Astrocyte (in vitro differentiated cells and primary cell): ENCODE measurements around the gene SLC2A3. TPM values are rescaled to one million over a fixed set of nuclear protein-coding genes. Genes with fewer than 3 reads are reported as not detected.
"Not testable (repeated sequence)": the region's sequence is repeated elsewhere in the genome, so short reads cannot be mapped to it uniquely, and the experiment has no call there.

Experiments
- DNase-seq: peaks from one replicate; pipeline ENCODE4 v3.0.0-alpha.2; 2010; ENCODE audit warnings: low read depth
- FAIRE-seq: peaks from 2 replicates; lab custom pipeline; 2011; peaks lifted over from hg19 to GRCh38; lab: Jason Lieb, UNC
- H2AFZ ChIP-seq: 2 replicates; pipeline ENCODE4 v1.6.0; 2012; ENCODE audit warnings: low read depth, low read length, inconsistent platforms
- H3K27ac ChIP-seq: 2 replicates; pipeline ENCODE4 v1.5.1; 2011; ENCODE audit warnings: low read depth, low read length, inconsistent platforms
- H3K27me3 ChIP-seq: 2 replicates; pipeline ENCODE4 v1.6.0; 2011; ENCODE audit warnings: low read length, inconsistent platforms; ENCODE audit not compliant: insufficient read depth
- H3K36me3 ChIP-seq: 2 replicates; pipeline ENCODE4 v1.5.1; 2011; ENCODE audit warnings: low read length, inconsistent platforms; ENCODE audit not compliant: insufficient read depth
- H3K4me1 ChIP-seq: 2 replicates; pipeline ENCODE4 v1.5.1; 2011; ENCODE audit warnings: low read length, inconsistent platforms; ENCODE audit not compliant: insufficient read depth
- H3K4me2 ChIP-seq: 2 replicates; pipeline ENCODE4 v1.6.0; 2012; ENCODE audit warnings: low read length, inconsistent platforms
- H3K4me3 ChIP-seq: 2 replicates; pipeline ENCODE4 v1.5.1; 2011; ENCODE audit warnings: low read depth, mild to moderate bottlenecking, low read length, inconsistent platforms; ENCODE audit not compliant: insufficient read depth
- H3K79me2 ChIP-seq: 2 replicates; pipeline ENCODE4 v1.6.0; 2012; ENCODE audit warnings: mild to moderate bottlenecking, low read length, inconsistent platforms; ENCODE audit not compliant: insufficient read depth
- H3K9ac ChIP-seq: 2 replicates; pipeline ENCODE4 v1.6.0; 2012; ENCODE audit warnings: mild to moderate bottlenecking, low read length, inconsistent platforms
- H3K9me3 ChIP-seq: 2 replicates; pipeline ENCODE4 v1.5.1; 2012; ENCODE audit warnings: low read depth, mild to moderate bottlenecking, low read length, inconsistent platforms; ENCODE audit not compliant: insufficient read depth
- H4K20me1 ChIP-seq: 2 replicates; pipeline ENCODE4 v1.6.0; 2012; ENCODE audit warnings: low read length, inconsistent platforms; ENCODE audit not compliant: insufficient read depth
- H3K27ac Mint-ChIP-seq: one replicate; pipeline ENCODE4 v1.8.0; 2021; ENCODE audit warnings: mild to moderate bottlenecking, mixed read lengths; ENCODE audit not compliant: unreplicated experiment
- H3K27me3 Mint-ChIP-seq: one replicate; pipeline ENCODE4 v1.8.0; 2021; ENCODE audit warnings: low read depth, mixed read lengths; ENCODE audit not compliant: unreplicated experiment
- H3K36me3 Mint-ChIP-seq: one replicate; pipeline ENCODE4 v1.8.0; 2021; ENCODE audit warnings: low read depth, mixed read lengths; ENCODE audit not compliant: unreplicated experiment
- H3K4me1 Mint-ChIP-seq: one replicate; pipeline ENCODE4 v1.8.0; 2021; ENCODE audit warnings: low read depth, mixed read lengths; ENCODE audit not compliant: unreplicated experiment
- H3K4me3 Mint-ChIP-seq: one replicate; pipeline ENCODE4 v1.8.0; 2021; ENCODE audit warnings: mild to moderate bottlenecking, moderate library complexity, mixed read lengths; ENCODE audit not compliant: unreplicated experiment
- H3K9me3 Mint-ChIP-seq: one replicate; pipeline ENCODE4 v1.8.0; 2021; ENCODE audit warnings: mild to moderate bottlenecking, mixed read lengths; ENCODE audit not compliant: unreplicated experiment
- CTCF ChIP-seq: IDR thresholded peaks from 2 replicates; pipeline ENCODE4 v1.5.1; 2011; ENCODE audit warnings: low read depth, mild to moderate bottlenecking, inconsistent platforms, low read length, moderate library complexity; ENCODE audit not compliant: insufficient read depth
- EZH2 ChIP-seq: IDR thresholded peaks from 2 replicates; pipeline ENCODE4 v1.6.1; 2012; ENCODE audit warnings: mild to moderate bottlenecking, low read length, inconsistent platforms; ENCODE audit not compliant: insufficient read depth
- total RNA-seq: library from RNA; stranded (reverse); gene quantifications from 2 replicates; pipeline ENCODE4 v1.2.1, GENCODE V29; 2021

Gene SLC2A3
- total RNA-seq, 1 donor from 2014 or later = 389 TPM

- H4K20me1 ChIP-seq = no peaks in the 10 kb centered on the region
- Mint-ChIP-seq H3K9me3 (no peaks in the 10 kb centered on the region), H3K4me1 (peaks cover 9% of the 10 kb centered on the region), H3K36me3 (peaks cover 1% of the 10 kb centered on the region), H3K27me3 (no peaks in the 10 kb centered on the region), H3K27ac (peak overlapping the region; percentile 93), H3K4me3 (peak overlapping the region; percentile 79)
- peak overlapping the region; percentile 66 for H3K4me3 ChIP-seq
- H2AFZ ChIP-seq = peak overlapping the region; percentile 57
- no peaks in the 10 kb centered on the region for H3K9me3 ChIP-seq
- peak overlapping the region; percentile 74 for H3K9ac ChIP-seq
- no peak for FAIRE-seq
- H3K36me3 ChIP-seq = no peaks in the 10 kb centered on the region
- TF ChIP-seq CTCF = no peak
- no peak for TF ChIP-seq EZH2
- H3K4me2 ChIP-seq = peak overlapping the region; percentile 83
- no peaks in the 10 kb centered on the region for H3K27me3 ChIP-seq
- peak; percentile 84 for DNase-seq
- H3K27ac ChIP-seq = peak overlapping the region; percentile 75
- peaks cover 9% of the 10 kb centered on the region for H3K4me1 ChIP-seq
- H3K79me2 ChIP-seq = no peaks in the 10 kb centered on the region
Observed at GRCh38 chr12:7970475-7971252, 34.7 kb upstream of the SLC2A3 start.

GRCh38 chr12:7966563-7966962 lies 30.6 kb upstream of the SLC2A3 start:
- H3K36me3 ChIP-seq = no peaks in the 10 kb centered on the region
- H3K27me3 Mint-ChIP-seq = no peaks in the 10 kb centered on the region
- H3K27ac Mint-ChIP-seq = peak overlapping the region; percentile 41
- no peaks in the 10 kb centered on the region for H3K9me3 ChIP-seq
- H3K4me1 ChIP-seq = peaks cover 9% of the 10 kb centered on the region
- TF ChIP-seq CTCF (no peak), EZH2 (no peak)
- FAIRE-seq = no peak
- H3K4me3 Mint-ChIP-seq = no peak overlapping the region
- DNase-seq = peak; percentile 6
- H3K4me1 Mint-ChIP-seq = peaks cover 12% of the 10 kb centered on the region
- H3K27ac ChIP-seq = no peak overlapping the region
- H3K9ac ChIP-seq = no peak overlapping the region
- no peak overlapping the region for H3K4me3 ChIP-seq
- H3K9me3 Mint-ChIP-seq = no peaks in the 10 kb centered on the region
- H3K36me3 Mint-ChIP-seq = peaks cover 1% of the 10 kb centered on the region
- H3K27me3 ChIP-seq = no peaks in the 10 kb centered on the region
- no peaks in the 10 kb centered on the region for H4K20me1 ChIP-seq
- no peak overlapping the region for H3K4me2 ChIP-seq
- H2AFZ ChIP-seq = no peak overlapping the region
- no peaks in the 10 kb centered on the region for H3K79me2 ChIP-seq

GRCh38 chr12:7964669-7965068 lies 28.7 kb upstream of the SLC2A3 start:
- not testable (repeated sequence) for H3K27me3 Mint-ChIP-seq, H3K79me2 ChIP-seq, H3K27ac ChIP-seq, FAIRE-seq, H3K9ac ChIP-seq, H3K36me3 ChIP-seq, H4K20me1 ChIP-seq, H3K4me3 Mint-ChIP-seq, H3K4me3 ChIP-seq, H3K4me1 ChIP-seq, DNase-seq, H3K4me1 Mint-ChIP-seq, H3K4me2 ChIP-seq, H3K9me3 Mint-ChIP-seq, H3K36me3 Mint-ChIP-seq, H2AFZ ChIP-seq, H3K27ac Mint-ChIP-seq, H3K27me3 ChIP-seq, H3K9me3 ChIP-seq
